Astrocyte (in vitro differentiated cells and primary cell): ENCODE data around the gene GIPC3.

Experiments used
- EZH2 ChIP-seq: IDR thresholded peaks from 2 replicates; pipeline ENCODE4 v1.6.1; 2012; ENCODE audit warnings: mild to moderate bottlenecking, low read length, inconsistent platforms; ENCODE audit not compliant: insufficient read depth
- TF ChIP-seq, protein P1 (sequence below): IDR thresholded peaks from 2 replicates; pipeline ENCODE4 v1.5.1; 2011; ENCODE audit warnings: low read depth, mild to moderate bottlenecking, inconsistent platforms, low read length, moderate library complexity; ENCODE audit not compliant: insufficient read depth

GRCh38 chr19:3556978-3557460 lies 28.3 kb upstream of the GIPC3 start:
- TF ChIP-seq, protein P1, sequence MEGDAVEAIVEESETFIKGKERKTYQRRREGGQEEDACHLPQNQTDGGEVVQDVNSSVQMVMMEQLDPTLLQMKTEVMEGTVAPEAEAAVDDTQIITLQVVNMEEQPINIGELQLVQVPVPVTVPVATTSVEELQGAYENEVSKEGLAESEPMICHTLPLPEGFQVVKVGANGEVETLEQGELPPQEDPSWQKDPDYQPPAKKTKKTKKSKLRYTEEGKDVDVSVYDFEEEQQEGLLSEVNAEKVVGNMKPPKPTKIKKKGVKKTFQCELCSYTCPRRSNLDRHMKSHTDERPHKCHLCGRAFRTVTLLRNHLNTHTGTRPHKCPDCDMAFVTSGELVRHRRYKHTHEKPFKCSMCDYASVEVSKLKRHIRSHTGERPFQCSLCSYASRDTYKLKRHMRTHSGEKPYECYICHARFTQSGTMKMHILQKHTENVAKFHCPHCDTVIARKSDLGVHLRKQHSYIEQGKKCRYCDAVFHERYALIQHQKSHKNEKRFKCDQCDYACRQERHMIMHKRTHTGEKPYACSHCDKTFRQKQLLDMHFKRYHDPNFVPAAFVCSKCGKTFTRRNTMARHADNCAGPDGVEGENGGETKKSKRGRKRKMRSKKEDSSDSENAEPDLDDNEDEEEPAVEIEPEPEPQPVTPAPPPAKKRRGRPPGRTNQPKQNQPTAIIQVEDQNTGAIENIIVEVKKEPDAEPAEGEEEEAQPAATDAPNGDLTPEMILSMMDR: no peak
- no peak for TF ChIP-seq EZH2
